OCI-LY7 (cell line): ENCODE measurements around the gene ACTRT2. TPM values are rescaled to one million over a fixed set of nuclear protein-coding genes. Genes with fewer than 3 reads are reported as not detected.

Source experiments
- BruUV-seq: library from RNA; stranded (reverse); fragments of 400-500 nt; replicated peaks from 2 replicates; lab custom pipeline; 2021; lab: Mats Ljungman, UMichigan
- CTCF ChIA-PET: fragments of 300-600 bp; sonication (Branson Sonifier 250); formaldehyde crosslinking; loops from one replicate; lab custom pipeline; 2022; ENCODE audit warnings: antibody characterized with exemption; ENCODE audit not compliant: unreplicated experiment; lab: Charles Lee
- POLR2A ChIA-PET: fragments of 300-600 bp; sonication (Branson Sonifier 250); formaldehyde crosslinking; loops from one replicate; lab custom pipeline; 2022; ENCODE audit warnings: antibody characterized with exemption; lab: Charles Lee
- DNase-seq: peaks from one replicate; pipeline ENCODE4 v3.0.0-alpha.2; 2015; ENCODE audit warnings: low spot score
- H2AFZ ChIP-seq: fragments of 200-600 bp; sonication (generic), shearing (Covaris generic); 2 replicates; pipeline ENCODE4 v1.6.1; 2014; ENCODE audit warnings: mild to moderate bottlenecking, antibody characterized with exemption, low read length, moderate library complexity
- H3K27ac ChIP-seq: fragments of 200-600 bp; sonication (generic); 2 replicates; pipeline ENCODE4 v1.5.1; 2014; ENCODE audit warnings: mixed run types, low read depth, mild to moderate bottlenecking, moderate library complexity, low read length, inconsistent platforms; ENCODE audit not compliant: poor library complexity, severe bottlenecking
- H3K36me3 ChIP-seq: fragments of 200-600 bp; sonication (generic); 2 replicates; pipeline ENCODE4 v1.6.1; 2014; ENCODE audit warnings: mild to moderate bottlenecking, antibody characterized with exemption, low read length, moderate library complexity, mixed read lengths; ENCODE audit not compliant: insufficient read depth
- H3K4me1 ChIP-seq: fragments of 200-600 bp; sonication (generic); 2 replicates; pipeline ENCODE4 v1.5.1; 2014; ENCODE audit warnings: mild to moderate bottlenecking, low read length; ENCODE audit not compliant: insufficient read depth, poor library complexity, severe bottlenecking
- H3K4me2 ChIP-seq: fragments of 200-600 bp; sonication (generic); 2 replicates; pipeline ENCODE4 v1.6.1; 2014; ENCODE audit warnings: mild to moderate bottlenecking, low read length
- H3K4me3 ChIP-seq: fragments of 200-600 bp; sonication (generic); 2 replicates; pipeline ENCODE4 v1.5.1; 2014; ENCODE audit warnings: mild to moderate bottlenecking, low read depth, low read length; ENCODE audit not compliant: poor library complexity, severe bottlenecking
- H3K79me2 ChIP-seq: fragments of 200-600 bp; sonication (generic); 2 replicates; pipeline ENCODE4 v1.6.1; 2016; ENCODE audit warnings: low read depth, mild to moderate bottlenecking, low read length, moderate library complexity, mixed read lengths; ENCODE audit not compliant: insufficient read depth
- H3K9me2 ChIP-seq: fragments of 200-600 bp; sonication (generic); 2 replicates; pipeline ENCODE4 v1.6.1; 2016; ENCODE audit warnings: mild to moderate bottlenecking, low read length, mixed read lengths; ENCODE audit not compliant: insufficient read depth
- H3K9me3 ChIP-seq: fragments of 200-600 bp; sonication (generic); 2 replicates; pipeline ENCODE4 v1.6.1; 2014; ENCODE audit warnings: mild to moderate bottlenecking, mixed run types, low read length, mixed read lengths
- H4K20me1 ChIP-seq: fragments of 200-600 bp; sonication (generic); 2 replicates; pipeline ENCODE4 v1.6.1; 2014; ENCODE audit warnings: mild to moderate bottlenecking, antibody characterized with exemption, low read length, moderate library complexity, mixed read lengths; ENCODE audit not compliant: insufficient read depth
- CTCF ChIP-seq: fragments of 200-600 bp; sonication (generic); conservative IDR thresholded peaks from 2 replicates; pipeline ENCODE4 v1.5.1; 2014; ENCODE audit warnings: mild to moderate bottlenecking, antibody characterized with exemption, low read length, moderate library complexity, mixed read lengths
- EZH2phosphoT487 ChIP-seq: fragments of 200-600 bp; sonication (generic); IDR thresholded peaks from 2 replicates; pipeline ENCODE4 v1.6.1; 2018; ENCODE audit warnings: low read depth, borderline replicate concordance, mild to moderate bottlenecking, mixed run types, antibody characterized with exemption, low read length, moderate library complexity, mixed read lengths
- intact Hi-C: fragments of 100-400 bp; cut with micrococcal nuclease; formaldehyde crosslinking; loops from one replicate; pipeline ENCODE4 v1.10.0; 2022; ENCODE audit not compliant: unreplicated experiment
- total RNA-seq, 2 experiments: library from RNA; depleted of rRNA in 1 of 2; stranded (reverse); fragments of >200 nt in 1 of 2; shearing (Covaris generic) in 1 of 2; gene quantifications; 2 replicates each; pipeline ENCODE4 v1.2.3, GENCODE V29; 2014 to 2022

The ACTRT2 gene
- total RNA-seq, 2 experiments from 2014 or later = not detected

- no peak for DNase-seq
- Histone ChIP-seq H3K4me1 (no peaks in the 10 kb centered on the region), H3K79me2 (no peaks in the 10 kb centered on the region), H3K4me2 (no peak overlapping the region), H3K36me3 (no peaks in the 10 kb centered on the region), H3K9me3 (no peaks in the 10 kb centered on the region), H2AFZ (no peak overlapping the region), H3K4me3 (no peak overlapping the region), H3K27ac (no peak overlapping the region), H3K9me2 (no peaks in the 10 kb centered on the region), H4K20me1 (no peaks in the 10 kb centered on the region)
- no TSS peak for BruUV-seq
- intact Hi-C loops = no loop called here
- ChIA-PET CTCF (no interaction called here), POLR2A (no interaction called here)
- TF ChIP-seq EZH2phosphoT487 (no peak), CTCF (no peak)
Measured at GRCh38 chr1:3020263-3020909, 881 bp upstream of the ACTRT2 start.

- H3K4me2 ChIP-seq = no peak overlapping the region
- H3K9me3 ChIP-seq = no peaks in the 10 kb centered on the region
- no TSS peak for BruUV-seq
- H4K20me1 ChIP-seq = no peaks in the 10 kb centered on the region
- H3K27ac ChIP-seq = no peak overlapping the region
- H3K4me3 ChIP-seq = no peak overlapping the region
- ChIA-PET POLR2A (no interaction called here), CTCF (no interaction called here)
- no peaks in the 10 kb centered on the region for H3K36me3 ChIP-seq
- no peaks in the 10 kb centered on the region for H3K4me1 ChIP-seq
- no peak for DNase-seq
- no peaks in the 10 kb centered on the region for H3K9me2 ChIP-seq
- intact Hi-C loops = no loop called here
- no peak for TF ChIP-seq CTCF
- TF ChIP-seq EZH2phosphoT487 = no peak
- no peak overlapping the region for H2AFZ ChIP-seq
- no peaks in the 10 kb centered on the region for H3K79me2 ChIP-seq
Measured at GRCh38 chr1:3021801-3022401, 634 bp downstream of the ACTRT2 start.

GRCh38 chr1:3022511-3022973, 1.3 kb downstream of the ACTRT2 start:
- POLR2A ChIA-PET = no interaction called here
- no peaks in the 10 kb centered on the region for H3K9me2 ChIP-seq
- CTCF ChIA-PET = no interaction called here

More at GRCh38 chr1:3022511-3022973, 1.3 kb downstream of the ACTRT2 start:
- H3K4me2 ChIP-seq = no peak overlapping the region
- H3K9me3 ChIP-seq = no peaks in the 10 kb centered on the region
- no peaks in the 10 kb centered on the region for H3K4me1 ChIP-seq
- no peaks in the 10 kb centered on the region for H4K20me1 ChIP-seq
- H3K79me2 ChIP-seq = no peaks in the 10 kb centered on the region
- H2AFZ ChIP-seq = no peak overlapping the region
- no peak overlapping the region for H3K27ac ChIP-seq
- H3K4me3 ChIP-seq = no peak overlapping the region
- no peaks in the 10 kb centered on the region for H3K36me3 ChIP-seq
- no TSS peak for BruUV-seq
- TF ChIP-seq EZH2phosphoT487 (no peak), CTCF (no peak)
- intact Hi-C loops = no loop called here
- no peak for DNase-seq
